ENCODE measurements around the gene OR9Q2. TPM values are rescaled to one million over a fixed set of nuclear protein-coding genes. Genes with fewer than 3 reads are reported as not detected.

OR9Q2 gene
- total RNA-seq, 4 donors from 2014 or later, result not detected

- TF ChIP-seq, protein P1, sequence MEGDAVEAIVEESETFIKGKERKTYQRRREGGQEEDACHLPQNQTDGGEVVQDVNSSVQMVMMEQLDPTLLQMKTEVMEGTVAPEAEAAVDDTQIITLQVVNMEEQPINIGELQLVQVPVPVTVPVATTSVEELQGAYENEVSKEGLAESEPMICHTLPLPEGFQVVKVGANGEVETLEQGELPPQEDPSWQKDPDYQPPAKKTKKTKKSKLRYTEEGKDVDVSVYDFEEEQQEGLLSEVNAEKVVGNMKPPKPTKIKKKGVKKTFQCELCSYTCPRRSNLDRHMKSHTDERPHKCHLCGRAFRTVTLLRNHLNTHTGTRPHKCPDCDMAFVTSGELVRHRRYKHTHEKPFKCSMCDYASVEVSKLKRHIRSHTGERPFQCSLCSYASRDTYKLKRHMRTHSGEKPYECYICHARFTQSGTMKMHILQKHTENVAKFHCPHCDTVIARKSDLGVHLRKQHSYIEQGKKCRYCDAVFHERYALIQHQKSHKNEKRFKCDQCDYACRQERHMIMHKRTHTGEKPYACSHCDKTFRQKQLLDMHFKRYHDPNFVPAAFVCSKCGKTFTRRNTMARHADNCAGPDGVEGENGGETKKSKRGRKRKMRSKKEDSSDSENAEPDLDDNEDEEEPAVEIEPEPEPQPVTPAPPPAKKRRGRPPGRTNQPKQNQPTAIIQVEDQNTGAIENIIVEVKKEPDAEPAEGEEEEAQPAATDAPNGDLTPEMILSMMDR (IDR thresholded peaks at IDR 0.05; ENCODE audit: low read depth), result no peak
Measured at GRCh38 chr11:58178444-58178843, 10.4 kb upstream of the OR9Q2 start.

DNA sequence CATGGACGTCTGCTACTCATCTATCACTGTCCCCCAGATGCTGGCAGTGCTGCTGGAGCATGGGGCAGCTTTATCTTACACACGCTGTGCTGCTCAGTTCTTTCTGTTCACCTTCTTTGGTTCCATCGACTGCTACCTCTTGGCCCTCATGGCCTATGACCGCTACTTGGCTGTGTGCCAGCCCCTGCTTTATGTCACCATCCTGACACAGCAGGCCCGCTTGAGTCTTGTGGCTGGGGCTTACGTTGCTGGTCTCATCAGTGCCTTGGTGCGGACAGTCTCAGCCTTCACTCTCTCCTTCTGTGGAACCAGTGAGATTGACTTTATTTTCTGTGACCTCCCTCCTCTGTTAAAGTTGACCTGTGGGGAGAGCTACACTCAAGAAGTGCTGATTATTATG is 9.2 kb upstream of the OR9Q2 start:
- TF ChIP-seq, protein P1 (IDR thresholded peaks at IDR 0.05; ENCODE audit: low read depth), result no peak

- TF ChIP-seq, protein P1 (IDR thresholded peaks at IDR 0.05; ENCODE audit: low read depth), result no peak
Measured at GRCh38 chr11:58186938-58187337, 1.9 kb upstream of the OR9Q2 start.

DNA sequence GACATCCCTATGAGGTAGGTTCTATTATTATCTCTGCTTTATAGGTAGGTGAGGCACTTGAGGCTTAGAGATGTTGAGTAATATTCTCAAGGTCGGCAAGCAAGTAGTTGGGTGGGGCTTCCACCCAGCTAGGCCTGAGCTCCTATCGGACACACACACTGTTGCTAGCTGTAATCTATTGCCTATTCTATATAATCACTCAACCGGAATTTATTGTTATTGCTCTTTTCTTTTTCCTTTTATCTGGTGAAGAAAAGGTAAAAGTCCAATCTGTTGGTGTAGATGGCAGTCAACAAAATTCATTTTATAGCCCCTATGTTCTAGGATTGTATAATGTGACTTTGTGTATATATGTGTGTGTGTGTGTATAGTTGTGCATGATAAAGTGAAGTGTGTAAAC is 3.4 kb downstream of the OR9Q2 start:
- TF ChIP-seq, protein P1 (IDR thresholded peaks at IDR 0.05; ENCODE audit: low read depth), result no peak

- TF ChIP-seq, protein P1 (IDR thresholded peaks at IDR 0.05; ENCODE audit: low read depth), result no peak
Measured at GRCh38 chr11:58193391-58193790, 4.5 kb downstream of the OR9Q2 start.

GRCh38 chr11:58195939-58196338 is 7.1 kb downstream of the OR9Q2 start:
- TF ChIP-seq, protein P1 (IDR thresholded peaks at IDR 0.05; ENCODE audit: low read depth), result no peak

GRCh38 chr11:58199271-58199670 is 10.4 kb downstream of the OR9Q2 start:
- TF ChIP-seq, protein P1 (IDR thresholded peaks at IDR 0.05; ENCODE audit: low read depth), result no peak

Data from subcutaneous adipose tissue (tissue), 4 donors.